Stimulated activated CD4-positive, alpha-beta T cell treated with anti-CD3 and anti-CD28 coated beads, TNF-alpha, amount 100 ng/mL, for 4 hours (primary cell): ENCODE measurements around the gene OLFML1.
"Not testable (repeated sequence)": the region's sequence is repeated elsewhere in the genome, so short reads cannot be mapped to it uniquely, and the experiment has no call there.

ENCODE experiments used
- DNase-seq, 3 experiments: peaks; one replicate each; pipeline ENCODE4 v3.0.0-alpha.2; 2020; ENCODE audit warnings: low read depth in 3 of 3

OLFML1 gene

DNA sequence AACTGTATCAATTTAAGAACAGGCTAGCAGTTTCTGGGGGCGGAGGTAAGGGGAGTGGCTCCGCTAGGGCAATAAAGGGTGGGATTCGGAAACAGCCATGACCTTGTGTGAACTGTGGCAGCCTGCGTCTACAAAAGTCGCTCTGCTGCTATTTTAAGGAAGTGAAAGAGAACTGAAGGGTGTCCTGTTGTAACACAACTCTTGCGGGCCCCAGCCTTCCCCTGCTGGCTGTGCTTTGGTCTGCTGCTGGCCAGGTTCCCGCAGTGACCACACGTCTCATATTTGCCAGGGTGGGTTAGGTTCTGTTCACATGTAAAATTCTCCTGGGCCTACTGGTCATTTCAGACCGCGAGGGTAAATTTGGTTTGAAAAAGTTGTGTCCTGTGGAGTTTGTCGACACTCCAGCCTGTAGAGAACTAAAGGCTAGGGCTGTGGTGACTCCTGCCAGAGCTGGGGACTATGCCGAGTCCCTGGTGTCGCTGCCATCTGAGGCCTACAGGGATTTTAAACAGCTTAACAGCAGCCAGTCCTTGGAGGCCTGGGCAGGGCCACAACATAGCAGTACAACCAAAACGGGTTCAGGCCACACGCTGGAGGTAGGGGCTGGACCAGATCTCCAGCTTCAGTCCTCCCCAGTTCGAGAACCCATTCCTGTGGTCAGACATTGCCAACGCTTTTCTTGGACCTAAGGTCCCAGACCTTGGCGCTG is 27.4 kb downstream of the OLFML1 start:
- DNase-seq, result no peak

DNA sequence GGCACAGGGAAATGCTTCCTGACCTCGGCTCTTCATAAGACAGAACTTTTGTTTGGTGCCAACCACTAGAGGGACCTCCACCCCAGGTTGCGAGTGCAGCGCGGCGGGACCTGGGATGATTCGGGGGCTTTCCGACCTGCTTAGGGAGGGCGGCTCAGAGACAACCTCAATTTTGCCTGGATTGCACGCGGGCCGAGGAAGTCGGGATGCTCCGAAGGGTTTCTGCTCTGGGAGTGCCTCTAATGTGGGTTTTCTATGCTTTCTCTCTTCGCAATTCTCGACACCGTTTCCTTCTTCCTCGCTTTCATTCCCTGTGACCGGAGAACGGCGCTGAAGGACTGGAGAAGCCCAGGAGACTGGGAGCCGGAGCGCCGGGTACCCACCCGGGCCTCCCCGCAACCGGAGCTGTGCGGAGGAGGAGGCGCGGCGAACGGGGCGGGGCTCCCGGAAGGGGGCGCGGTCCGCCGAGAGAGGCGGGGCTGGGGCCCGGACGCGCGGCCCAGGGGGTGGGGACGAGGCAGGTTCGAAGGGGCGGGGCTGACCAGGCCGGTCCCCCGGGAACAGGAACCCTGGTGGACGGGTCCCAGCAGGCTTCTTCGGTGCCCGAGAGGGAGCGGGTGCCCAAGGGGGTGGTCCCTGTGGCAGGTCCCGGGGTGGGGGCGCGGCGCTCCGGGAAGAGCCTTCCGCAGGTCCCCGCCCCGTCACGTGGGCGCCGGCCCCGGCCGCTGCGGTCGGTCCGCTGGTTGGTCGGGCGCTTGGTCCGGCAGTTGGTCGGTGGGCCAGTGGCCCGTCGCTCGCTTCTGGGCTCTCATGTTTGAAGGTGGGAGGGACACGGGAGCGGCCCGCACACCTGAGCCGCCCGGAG is 28.2 kb downstream of the OLFML1 start, which contains the start of gene PPFIBP2:
PPFIBP2 (plus strand) TSS at position 766 of the 865 bp plus-strand sequence. CDS start 35,477 bp downstream, outside the sequence.
- DNase-seq, result peak; percentile 65 to 80 (median 75)

DNA sequence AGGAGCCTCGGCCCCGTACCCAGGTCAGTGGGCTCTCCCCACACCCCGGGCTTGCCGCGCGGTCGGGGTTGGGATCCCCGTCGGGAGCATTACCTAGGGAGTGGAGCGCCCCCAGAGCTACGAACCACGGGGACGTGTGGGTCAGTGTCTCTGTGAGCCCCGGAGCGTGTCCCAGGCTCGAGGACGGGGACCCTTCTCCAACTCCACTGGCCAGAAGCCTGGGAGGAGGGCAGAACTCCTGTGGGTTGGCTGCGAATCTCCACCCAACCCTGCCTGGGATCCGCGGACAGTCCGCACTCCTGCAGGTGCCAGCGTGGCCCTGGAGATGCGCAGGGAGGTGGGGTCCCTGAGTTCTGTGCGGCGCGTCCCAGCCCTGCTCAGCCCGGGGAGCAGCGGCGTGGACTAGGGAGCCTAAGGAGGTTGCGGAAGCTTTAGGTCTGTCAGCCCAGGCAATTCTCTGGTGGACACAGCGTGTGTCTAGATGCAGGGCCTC is 28.8 kb downstream of the OLFML1 start:
- peak in 1 of 3 experiments; percentile 9 for DNase-seq

GRCh38 chr11:7515447-7515886 is 30.2 kb downstream of the OLFML1 start:
- DNase-seq, result no peak

DNA sequence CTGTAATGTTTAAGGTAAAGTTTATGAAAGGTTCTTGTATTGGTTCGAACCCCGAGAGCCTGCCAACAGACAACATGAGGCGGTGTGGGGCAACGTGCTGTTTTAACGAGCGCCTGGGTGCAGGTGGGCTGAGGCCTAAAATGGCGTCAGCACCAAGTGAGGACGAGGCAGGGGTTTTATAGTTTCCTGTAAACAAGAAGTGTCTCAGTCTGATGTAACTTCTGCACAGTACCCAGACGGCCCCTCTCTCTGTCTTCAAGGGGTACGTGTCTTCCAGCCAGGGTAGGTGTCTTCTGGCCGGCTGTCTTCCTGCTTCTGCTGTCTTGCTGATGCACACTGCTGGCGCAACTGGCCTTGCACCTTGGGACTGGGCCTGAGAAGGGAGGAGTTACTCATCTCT is 31.2 kb downstream of the OLFML1 start:
- DNase-seq, result no peak

DNA sequence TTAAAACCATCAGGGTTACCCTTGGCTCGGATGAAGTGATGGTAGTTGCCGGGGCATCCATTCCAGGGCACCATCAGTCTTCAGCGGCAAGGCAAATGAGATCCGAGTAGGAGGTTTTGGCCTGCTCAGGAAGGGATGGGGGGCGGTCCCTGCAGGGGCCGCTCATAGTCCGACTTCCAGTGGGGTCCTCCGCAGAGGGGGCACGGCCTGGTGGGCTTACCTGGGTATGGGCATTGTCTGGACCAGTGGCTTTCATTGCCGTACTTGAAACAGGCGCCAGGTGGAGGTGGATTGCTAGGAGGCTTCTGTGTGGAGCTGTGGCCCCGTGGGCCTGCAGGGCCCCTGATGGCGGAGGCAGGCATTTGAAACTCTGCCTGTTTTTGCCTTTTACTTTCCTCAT is 32.4 kb downstream of the OLFML1 start:
- not testable (repeated sequence) for DNase-seq

GRCh38 chr11:7518811-7519562 is 33.7 kb downstream of the OLFML1 start:
- DNase-seq, result no peak

DNA sequence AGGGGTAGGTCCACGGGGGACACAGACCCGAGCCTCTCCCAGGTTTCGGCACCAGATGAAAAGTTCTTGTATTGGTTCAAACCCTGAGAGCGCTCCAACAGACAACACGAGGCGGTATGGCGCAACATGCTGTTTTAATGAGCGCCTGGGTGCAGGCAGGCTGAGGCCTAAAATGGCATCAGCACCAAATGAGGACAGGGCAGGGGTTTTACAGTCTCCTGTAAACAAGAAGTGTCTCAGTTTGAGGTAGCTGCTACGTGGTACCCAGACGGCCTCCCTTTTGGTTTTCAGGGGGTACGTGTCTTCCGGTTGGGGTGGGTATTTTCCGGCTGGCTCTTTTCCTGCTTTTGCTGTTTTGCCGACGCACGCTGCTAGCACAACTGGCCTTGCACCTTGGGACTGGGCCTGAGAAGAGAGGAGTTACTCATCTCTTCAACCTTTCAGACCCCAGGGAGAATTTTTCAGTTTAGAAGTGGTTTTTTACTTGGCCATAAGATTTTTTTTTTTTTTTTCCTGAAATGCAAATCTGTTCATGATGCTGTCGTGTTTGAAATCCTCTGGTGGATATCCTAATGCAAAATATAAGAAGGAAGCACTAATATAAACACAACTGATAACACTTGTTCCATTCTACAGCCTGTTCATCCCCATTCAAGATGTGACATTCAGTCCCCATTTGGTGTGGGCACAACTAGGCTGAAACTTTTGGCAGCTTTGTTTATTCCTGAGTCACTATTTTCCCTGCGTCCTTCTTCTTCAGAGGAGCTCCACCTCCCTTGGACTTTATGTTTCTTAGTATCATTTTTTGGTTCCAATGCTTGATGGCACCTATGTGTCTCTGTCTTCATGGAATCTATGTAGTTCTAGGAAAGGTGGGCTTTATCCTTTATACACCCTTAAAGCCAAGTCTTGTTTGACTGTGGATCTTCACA is 35.0 kb downstream of the OLFML1 start:
- no peak for DNase-seq

GRCh38 chr11:7520981-7521487 is 35.7 kb downstream of the OLFML1 start:
- DNase-seq, result no peak

- no peak for DNase-seq
Measured at GRCh38 chr11:7522121-7522520, 36.8 kb downstream of the OLFML1 start.

DNA sequence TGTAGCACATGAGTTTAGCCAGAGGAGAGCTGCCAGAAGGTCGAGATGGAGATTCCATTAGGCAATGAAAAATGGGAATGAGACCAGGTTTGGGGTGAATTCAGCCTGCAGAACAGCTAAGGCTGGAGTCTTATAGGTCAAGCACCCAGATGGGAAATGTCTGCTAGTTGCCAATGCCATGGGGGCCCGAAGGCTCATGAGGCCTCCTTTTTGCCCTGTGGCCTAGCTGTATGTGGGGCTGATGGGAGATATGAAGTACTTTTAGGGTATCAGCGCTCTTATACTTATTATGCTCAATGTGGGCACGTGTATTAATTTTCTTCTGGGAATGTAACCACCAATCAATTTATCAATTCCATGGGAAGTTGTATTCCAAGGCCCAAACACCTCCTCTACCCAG is 37.2 kb downstream of the OLFML1 start:
- DNase-seq, result no peak

- no peak for DNase-seq
Measured at GRCh38 chr11:7523416-7524210, 38.3 kb downstream of the OLFML1 start.

GRCh38 chr11:7524462-7525235 is 39.3 kb downstream of the OLFML1 start:
- no peak for DNase-seq

DNA sequence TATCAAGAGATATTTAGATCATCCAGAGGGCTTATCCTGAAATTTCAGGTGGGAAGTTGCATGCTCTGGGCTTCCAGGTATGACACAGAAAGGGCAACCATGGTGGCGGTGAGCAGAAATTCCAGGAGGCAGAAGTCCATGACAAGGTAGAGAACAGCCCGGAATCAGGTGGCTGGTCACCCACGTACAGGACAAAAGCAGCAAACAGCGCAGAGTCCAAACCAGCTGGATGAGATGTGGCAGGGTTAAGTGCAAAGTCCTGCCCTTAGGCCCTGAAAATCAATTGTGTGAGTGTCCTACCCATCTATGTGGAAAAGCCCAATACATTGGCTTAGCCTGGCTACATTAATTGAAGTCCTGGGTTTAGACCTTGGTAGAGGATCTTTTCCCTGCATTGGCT is 40.1 kb downstream of the OLFML1 start:
- no peak for DNase-seq

- DNase-seq, result no peak
Measured at GRCh38 chr11:7527029-7527428, 41.7 kb downstream of the OLFML1 start.

GRCh38 chr11:7528514-7529049 is 43.3 kb downstream of the OLFML1 start:
- no peak for DNase-seq

DNA sequence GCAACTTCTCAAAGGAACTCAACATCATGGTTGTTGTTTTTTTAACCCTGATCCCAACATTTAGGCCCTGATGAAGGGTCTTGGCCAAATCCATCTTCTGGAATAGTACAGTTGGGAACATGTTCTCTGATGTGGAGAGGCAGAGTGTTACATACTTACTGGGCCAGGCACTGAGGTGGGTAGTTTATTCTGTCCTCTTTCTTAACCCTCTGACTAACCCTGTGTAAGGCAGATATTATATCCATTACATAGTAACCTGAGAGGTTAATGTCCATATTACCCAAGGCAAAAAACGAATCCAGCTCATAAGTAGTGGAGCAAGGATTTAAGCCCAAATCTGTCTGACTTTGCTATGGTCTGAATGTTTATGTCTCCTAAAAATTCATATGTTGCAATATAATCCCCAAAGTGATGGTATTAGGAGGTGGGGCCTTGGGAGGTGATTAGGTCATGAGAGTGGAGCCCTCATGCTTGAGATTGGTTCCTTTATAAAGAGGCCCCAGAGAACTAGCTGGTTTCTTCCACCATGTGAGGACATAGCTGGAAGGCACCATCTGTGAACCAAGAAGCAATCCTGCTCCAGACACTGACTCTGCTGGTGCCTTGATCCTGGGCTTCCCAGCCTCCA is 44.8 kb downstream of the OLFML1 start:
- no peak for DNase-seq

GRCh38 chr11:7531011-7531410 is 45.7 kb downstream of the OLFML1 start:
- no peak for DNase-seq
